GM21717 (cell line): ENCODE data around the gene PEX11B.
A peak's percentile ranks its signal among the peaks of the same experiment; 100 is the strongest.

Experiments
- ATAC-seq: cut with Tn5 transposase; IDR thresholded peaks from one replicate; pipeline ENCODE4 v1.9.1; 2021; ENCODE audit warnings: mild to moderate bottlenecking, moderate library complexity; ENCODE audit not compliant: unreplicated experiment

PEX11B gene

DNA sequence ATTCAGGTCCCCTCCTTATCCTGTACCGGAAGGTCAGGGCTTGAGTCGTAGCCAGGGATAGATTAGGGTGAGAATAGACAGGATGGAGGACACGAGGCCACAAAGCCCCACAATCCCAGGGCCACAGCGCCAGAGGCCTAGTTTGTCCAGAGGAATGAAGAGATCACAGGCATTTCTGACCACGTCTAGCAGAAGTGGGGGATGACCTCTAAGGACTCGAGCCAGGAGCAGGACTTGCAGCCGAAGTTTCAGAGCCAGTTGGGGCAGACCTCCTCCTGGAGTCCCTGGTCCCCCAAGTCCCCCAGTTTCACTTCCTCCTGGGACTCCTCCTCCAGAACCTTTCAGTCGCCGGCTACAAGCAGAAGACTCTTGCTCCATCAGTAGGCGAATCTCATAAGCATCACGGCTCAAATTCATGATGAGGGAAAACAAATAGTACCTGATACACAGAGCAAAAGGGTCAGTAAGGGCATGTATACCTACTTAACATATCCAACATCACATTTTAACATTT is 6.3 kb downstream of the PEX11B start:
- ATAC-seq = no peak

DNA sequence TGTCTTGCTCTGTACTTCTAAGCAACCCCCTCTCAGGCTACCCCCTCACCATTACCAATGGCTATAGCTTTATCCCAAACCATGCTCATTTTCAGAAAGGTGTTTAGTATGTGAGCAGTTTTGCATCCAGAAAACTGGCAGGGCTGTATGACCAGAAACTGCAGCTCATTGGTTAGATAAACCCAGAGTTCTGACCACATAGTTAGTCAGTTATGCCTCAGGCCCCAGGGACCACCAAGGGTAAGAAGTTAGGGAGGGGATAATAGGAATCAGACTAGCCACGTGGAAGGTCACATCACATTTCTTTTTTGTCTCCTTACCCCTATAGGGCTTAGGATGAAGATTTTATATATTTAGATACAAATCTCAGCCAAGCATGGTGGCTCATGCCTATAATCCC is 9.9 kb downstream of the PEX11B start:
- ATAC-seq = no peak

DNA sequence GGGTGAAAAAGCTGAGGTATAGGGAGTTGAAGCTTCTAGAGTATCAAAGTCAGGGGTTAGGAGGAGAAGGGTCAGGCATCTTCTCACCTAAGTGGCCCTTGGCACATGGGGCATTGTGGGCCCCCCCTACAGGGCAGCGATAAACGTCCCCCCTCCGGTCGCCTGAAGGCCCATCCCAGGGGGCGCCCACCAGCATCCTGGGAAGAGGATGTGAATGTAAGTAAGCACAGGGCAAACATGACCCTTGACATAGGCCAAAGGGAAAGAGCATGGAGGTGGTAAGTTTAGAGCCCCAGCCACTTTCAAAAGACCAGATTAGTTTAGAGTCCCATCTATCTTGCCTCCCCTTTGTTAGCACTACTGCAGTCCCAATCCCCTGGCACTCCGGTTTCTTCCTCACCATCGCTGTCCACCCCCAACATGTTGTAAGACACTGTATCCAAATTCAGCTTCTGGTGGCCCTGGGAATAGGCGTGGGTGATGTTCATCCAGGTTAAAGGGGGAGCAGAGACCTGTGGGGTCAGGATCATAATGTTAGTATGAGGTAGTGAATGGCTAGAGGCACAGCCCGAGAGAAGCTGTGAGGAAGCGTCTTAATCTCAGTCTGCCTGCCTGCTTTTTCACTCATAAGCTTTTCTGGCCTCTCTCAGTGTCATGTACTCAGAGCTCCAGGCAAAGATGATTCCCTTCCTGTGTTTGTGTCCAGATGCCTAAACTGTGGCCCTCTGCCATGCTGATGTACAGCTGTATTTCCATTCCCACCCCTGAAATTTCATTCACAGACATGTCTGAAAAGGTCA is 11.4 kb downstream of the PEX11B start:
- no peak for ATAC-seq

DNA sequence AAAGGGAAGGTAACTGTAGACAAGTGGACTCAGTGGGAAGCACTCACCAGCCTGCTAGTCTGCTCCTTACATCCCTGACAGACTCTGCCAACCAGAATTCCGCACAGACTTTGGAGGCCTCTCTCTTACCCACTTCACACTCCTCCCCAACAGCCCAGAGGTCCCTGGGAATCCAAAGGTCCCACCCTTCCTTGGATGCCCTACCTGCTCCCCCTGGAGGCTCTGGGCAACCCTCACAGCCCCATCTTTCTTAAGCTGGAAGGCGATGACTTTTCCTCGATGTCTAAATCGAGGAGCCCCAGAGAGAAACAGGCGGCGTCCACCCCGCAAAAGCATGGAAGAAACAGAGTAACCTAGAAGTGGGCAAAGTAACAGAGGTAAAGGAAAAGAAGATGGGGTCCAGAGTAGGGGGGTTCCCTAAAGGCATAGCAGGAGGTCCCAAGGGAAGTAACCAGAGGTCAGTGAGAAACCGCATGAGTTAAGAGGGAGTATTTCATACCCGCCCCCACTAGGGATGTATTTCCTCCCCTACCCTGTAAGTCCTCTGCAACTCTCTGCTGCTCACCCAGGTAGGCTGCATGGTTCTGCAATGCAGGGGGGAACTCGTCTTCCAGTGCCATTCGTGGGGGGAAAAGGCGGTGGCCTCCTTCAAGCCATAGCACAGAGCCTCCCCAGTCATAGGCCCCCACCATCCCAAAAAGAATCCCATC is 17.1 kb downstream of the PEX11B start:
- ATAC-seq = no peak

DNA sequence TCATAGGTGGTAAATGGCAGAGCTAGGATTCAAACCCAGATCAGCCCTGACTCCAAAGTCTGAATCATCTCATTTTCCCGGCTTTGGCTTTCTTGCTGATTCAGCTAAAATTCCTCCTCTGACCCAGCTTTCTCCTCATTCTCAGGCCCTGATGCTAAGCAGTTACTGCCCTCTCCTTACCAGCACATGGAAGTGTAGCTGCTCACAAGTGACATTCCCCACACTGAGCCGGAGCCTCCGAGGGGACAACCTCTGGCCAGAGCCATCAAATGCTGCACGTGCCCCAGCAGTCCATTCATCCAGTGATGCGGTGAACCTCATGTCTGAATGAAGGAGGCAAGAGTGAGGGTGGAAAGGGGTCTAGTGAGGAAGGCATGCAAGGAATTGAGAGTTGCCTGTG is 19.8 kb downstream of the PEX11B start:
- no peak for ATAC-seq

DNA sequence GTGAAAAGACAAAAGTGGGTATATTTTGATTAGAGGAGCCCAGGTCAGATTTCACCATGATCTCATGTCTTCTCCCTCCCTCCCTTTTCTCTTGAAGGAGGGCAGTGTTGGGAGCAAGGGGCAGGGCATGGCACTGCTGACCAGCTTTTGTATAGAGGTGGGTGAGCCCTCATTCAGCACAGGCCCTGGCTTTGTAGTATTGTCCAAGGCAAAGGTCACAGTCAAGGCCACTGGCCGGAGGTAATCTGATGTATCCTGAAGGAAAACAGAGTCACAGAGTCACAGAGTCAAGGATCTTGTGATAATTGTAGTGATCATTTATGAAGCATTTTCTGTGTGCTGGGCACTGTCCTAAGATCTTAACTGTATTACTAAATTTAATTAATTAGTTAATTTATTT is 20.5 kb downstream of the PEX11B start:
- ATAC-seq = no peak

DNA sequence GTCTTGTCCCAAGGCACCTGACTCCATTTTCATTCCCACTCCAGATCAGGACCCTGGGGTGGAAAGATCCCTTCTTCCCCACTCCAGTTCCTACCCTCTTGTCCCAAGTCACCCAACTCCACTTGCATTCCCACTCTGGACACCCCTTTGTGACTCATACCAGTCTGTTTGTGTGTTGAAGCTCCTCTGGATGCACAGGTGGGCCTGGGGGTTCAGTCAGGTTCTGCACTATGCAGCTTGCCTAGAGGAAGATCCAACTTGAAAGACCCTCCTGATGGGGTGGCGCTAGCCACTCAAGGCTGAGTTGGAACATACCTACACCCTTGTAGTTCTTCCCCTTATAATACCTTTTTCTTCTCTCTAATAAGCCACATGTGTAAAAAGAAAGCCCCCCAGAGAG is 23.0 kb downstream of the PEX11B start:
- no peak for ATAC-seq

DNA sequence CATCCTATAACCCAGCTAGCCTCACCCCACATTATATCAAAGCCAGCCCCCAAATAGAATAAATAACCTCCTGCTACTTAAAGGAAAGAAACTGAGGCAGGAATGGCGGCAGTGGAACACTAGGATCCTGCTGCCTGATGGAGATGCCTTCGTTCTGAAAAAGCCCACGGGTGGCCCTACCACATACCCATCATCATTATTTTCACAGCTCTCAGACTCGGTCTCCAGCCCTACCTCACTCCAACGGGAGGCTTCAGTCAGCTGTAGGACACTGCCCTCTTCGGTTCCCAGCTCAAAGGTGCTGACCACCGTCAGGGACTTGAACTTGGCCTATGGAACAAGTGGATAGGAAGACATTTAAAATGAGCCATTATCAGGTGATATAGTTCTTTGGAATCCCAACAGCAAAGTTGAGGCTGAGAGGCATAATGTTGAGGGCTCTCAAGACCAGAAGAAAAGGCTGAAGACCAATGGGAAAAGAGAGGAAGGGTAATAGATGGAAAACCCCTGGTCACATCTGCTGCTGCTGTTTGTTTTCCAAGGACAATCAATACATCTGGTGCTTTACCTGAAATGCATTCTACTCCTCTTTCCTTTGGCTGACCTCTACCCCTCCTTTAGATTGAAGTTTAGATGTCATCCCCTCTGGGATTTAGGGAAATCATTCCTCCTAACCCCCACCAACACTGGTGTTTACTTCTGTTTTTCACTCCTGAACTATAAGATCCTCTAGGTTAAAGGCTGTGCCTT is 25.0 kb downstream of the PEX11B start:
- no peak for ATAC-seq

DNA sequence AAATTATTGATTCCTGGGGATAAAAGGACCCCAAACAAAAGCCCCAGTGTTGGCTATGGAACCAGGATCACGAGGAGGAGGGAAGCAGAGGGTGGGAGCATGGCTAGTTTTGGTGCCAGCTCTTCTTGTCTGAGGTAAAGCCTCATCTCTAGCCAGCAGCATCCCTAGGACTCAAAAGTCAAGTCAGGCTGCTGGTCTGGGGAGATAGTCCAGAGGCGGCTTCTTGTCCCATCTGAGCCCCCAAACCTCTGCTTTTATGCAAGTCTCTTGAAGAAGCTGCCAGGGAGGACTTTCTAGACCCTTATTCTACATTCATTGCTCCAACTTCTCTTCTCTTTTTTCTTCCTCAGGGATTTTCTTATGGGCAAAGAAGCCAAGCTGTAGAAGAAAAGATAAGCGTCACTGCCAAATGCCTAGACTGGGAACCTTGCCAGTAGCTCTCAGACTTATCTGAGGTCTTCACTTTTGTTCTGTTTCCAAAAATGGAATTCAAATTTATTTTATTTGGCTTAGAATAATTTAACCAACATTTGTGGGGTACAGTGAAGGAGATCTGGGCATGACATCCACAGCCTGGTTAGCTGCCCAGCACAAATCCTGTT is 25.9 kb downstream of the PEX11B start:
- no peak for ATAC-seq

DNA sequence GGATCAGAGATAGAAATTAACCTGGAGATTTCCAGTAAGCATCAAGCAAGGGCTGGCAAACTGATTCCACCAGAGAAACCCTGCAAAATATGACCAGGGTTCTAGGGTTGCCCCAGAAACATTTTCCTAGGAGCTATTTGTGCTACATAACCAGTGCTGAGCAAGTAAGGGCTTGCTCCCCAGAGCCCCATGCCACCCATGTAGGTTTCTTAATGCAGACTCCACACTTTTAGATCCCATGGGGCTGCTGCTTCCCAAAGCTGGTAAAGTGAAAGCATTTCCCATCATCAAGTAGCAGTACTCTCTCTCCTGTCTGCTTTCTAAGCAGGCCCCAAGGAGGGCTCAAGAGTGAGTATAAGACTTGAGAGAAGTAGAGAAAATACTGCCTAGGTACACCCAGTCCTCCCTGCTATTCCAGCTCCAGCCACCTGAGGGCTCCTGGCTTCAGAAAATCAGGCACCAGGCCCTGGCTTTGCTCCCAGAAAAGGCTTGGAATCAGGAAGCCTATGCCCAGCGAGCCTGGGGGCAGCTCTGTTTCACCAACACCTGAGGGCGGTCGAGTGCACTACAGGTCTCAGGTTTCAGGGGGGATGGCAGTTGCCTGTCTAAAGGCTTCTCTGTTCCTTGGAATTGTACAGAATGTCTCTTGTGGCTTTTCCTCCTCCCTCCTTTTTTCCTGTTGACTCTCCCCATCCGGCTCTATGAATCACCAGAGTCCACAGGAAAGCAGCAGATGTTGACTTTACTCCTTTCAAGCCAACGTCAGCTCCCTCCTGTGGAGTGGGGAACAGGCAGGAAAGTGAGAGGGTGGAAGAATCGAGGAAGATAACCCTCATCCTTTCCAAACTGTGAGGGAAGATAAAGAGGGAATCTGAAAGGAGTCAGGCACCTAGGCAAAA is 26.7 kb downstream of the PEX11B start:
- ATAC-seq = no peak

DNA sequence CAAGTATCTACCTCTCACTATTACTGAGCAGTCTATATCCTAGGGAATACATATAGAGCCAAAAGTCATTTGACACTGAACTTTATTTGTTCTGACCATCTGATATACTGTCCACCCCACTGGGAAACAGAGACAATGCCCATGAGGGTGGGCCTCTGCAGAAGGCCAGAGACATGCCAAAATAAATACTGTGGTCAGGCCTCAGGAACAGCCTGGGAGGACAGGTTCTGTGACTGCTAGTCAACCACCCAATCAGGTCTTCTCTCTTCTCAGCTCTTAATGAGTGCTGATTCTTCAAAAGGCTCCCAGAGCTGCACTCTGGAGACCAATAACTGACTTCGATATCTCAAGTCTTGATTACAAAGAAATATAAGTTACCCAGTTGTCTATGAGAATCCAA is 27.4 kb downstream of the PEX11B start:
- ATAC-seq = no peak

DNA sequence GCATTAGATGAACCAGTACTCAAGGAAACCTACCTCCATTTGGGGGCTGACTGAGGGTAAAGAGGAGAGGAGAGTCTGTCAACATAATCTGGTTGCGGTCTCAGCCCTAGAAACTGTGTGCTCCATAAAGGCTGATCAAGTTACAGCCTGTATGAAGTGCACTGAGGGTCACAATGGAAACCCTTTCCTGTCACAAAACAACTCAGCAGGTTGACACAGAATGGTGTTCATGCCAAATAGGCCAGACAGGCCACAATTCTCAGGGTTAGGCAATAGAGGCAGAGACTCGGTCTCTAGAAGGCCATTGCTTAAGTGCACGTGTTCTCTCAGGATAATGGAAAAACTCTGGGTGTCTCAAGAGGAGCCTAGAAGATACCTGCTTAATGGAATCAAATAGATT is 28.8 kb downstream of the PEX11B start:
- ATAC-seq = no peak

DNA sequence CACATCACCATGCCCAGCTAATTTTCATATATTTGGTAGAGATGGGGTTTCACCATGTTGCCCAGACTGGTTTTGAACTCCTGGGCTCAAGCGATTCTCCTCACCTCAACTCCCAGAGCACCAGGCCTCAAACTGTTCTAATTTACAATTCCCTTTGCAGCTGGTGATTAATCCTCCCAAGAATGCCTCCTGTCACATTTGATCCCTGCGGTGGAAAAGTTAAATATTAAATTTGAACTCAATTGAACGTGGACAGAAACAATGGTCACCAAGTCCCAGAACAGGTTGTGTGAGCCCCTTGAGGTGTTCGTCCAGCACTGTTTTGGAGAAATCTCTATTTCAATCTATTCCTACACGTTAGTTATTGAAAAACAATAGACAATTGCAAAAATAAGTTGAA is 30.9 kb downstream of the PEX11B start:
- ATAC-seq = no peak

DNA sequence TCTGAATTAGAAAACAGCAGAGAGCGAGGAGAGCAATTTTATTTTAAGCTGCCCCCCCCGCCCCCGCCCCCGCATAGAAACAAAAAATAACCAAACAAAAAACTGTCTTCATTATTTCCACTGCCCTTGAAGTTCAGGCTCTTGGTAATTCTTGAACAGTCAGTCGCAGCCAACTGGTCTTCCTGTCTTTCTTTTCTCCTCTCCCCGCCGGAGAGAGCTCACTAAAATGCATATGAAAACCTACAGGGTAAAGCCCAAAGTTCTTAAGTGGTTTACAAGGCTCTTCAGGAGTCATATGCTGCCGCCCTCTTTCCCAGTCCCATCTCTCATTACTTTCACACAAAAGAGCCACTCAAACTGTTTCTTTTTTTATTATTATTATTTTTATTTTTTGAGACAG is 31.7 kb downstream of the PEX11B start:
- ATAC-seq = no peak

DNA sequence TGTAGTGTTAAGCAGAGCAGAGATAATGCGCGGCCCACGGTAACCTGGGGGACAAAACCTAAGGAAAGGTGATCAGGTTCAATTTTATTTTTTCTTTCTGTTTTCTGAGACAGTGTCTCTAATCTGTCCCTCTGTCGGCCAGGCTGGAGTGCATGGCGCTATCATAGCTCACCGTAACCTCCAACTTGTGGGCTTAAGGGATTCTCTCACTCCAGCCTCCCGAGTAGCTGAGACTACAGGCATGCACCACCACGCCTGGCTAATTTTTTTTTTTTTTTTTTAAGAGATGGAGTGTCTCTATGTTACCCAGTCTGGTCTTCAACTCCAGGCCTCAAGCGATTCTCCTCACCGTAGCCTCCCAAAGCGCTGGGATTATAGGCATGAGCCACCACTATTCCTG is 32.1 kb downstream of the PEX11B start:
- ATAC-seq = no peak

DNA sequence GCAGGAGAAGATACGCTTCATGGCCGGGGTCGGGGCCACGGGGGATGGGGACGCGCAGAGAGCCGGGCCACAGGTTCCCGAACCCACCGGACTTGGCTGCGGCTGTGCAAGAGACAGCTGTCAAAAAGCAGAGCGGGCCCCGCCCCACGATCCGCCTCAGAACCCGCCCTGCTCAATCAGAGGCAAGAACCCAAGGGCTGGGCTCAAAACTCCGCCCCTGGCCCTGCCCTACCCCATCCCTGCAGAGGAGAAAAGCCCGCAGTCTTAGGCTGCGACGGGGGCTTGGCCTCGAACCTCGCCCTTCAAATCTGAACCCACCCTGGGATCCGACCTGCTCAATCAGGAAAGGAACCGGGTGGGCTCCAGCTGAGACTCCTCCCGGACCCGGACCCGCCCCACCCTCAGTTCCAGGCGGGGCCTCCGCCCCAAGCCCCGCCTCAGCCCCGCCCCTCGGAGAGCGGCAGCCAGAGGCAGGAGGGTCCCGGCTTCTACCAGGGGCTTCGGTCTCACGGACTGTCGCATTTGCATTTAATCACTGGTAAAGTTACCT is 32.7 kb downstream of the PEX11B start, which contains the start of gene ANKRD35:
TSS of gene ANKRD35 (minus strand) at position 129 of the 550 bp plus-strand sequence. CDS start at position 21, 108 bp downstream.
- peak; percentile 97 for ATAC-seq

DNA sequence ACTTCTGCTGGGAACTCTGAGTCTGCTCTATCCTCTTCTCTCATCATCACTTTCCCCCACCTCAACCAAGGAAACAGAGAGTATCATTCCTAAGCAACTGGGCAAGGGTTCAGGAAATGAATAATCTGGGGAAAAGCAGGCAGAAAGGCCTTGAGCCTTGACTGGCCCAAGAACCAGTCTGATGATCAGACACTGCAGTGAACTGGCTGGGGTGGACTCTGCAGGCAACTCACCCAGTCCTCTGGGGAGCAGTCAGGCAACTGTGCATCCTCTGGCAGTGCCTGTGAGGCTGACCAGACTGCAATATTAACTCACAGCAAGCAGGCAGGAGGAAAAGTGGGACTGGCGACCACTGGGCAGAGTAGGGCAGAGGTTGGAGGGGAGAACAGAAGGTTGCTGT is 33.8 kb downstream of the PEX11B start:
- no peak for ATAC-seq

DNA sequence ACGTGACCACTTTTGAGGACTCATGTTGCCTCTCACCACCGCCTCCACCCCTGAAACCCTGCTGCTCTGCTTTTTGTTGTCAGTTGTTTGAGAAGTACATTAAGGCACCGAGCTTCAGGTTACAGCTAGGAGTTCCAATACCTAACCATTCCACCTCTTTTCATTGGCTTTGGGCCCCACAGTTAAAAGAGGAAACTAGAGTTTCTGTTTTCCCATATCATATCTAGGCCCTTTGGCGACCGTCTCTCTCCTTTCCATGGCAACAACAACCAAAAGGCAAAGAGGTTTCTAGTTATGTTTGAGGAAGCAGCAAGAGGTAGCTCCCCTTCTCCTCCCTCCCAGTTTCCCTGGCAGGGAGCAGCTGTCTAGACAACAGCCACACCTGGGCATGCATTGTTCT is 38.7 kb downstream of the PEX11B start:
- no peak for ATAC-seq

DNA sequence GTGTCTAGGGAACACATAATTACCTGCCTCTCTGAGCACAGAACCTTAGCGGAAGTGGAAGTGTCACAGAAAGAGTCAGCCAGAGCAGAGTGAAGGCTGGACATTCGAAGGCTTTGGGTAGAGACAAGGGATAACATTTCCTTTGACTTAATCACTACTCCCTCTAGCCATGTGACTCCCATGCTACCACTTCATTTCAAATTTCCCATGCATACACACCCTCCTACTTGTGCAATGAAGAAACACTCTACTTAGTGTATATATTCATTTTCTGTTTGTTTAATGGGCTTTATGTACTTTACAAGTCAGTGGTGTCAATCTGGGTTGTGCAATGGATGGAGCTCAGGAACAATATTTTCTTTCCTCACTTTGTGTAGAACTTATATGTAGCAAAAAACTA is 39.8 kb downstream of the PEX11B start:
- no peak for ATAC-seq
